Inflammatory macrophage treated with lipopolysaccharide for 1 hour (primary cell): ENCODE results near the gene HIKESHI.

Source experiments
- DNase-seq, 2 donors: peaks; one replicate each; pipeline ENCODE4 v3.0.0-alpha.2; 2020 to 2022

HIKESHI gene

DNA sequence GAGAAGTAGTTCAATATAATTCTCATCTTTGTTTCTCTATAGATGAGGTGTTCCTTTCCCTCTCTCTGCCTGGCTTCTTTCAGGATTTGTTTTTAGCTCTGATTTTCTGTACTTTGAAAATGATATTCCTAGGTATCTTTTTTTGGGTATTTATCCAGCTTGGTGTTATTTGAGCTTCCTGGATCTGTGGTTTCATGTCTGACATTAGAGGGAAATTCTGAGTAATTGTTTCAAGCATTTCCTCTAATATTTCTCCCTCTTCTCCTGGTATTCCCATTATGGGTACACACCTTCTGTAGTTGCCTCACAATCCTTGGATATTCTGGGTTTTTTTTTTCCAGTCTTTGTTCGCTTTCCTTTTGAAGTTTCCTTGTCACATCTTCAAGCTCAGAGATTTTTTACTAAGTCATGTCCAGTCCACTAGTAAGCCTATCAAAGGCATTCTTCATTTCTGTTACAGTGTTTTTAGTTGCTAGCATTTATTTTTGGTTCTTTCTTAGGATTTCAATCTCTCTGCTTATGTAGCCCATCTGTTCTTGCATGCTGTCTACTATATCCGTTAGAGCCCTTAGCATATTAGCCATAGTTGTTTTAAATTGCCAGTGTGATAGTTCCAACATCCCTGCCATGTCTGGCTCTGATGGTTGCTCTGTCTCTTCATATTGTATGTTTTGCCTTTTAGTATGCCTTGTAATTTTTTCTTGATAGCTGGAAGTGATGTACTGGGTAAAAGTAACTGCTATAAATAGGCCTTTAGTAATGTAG lies 78.4 kb downstream of the HIKESHI start:
- DNase-seq, result no peak

DNA sequence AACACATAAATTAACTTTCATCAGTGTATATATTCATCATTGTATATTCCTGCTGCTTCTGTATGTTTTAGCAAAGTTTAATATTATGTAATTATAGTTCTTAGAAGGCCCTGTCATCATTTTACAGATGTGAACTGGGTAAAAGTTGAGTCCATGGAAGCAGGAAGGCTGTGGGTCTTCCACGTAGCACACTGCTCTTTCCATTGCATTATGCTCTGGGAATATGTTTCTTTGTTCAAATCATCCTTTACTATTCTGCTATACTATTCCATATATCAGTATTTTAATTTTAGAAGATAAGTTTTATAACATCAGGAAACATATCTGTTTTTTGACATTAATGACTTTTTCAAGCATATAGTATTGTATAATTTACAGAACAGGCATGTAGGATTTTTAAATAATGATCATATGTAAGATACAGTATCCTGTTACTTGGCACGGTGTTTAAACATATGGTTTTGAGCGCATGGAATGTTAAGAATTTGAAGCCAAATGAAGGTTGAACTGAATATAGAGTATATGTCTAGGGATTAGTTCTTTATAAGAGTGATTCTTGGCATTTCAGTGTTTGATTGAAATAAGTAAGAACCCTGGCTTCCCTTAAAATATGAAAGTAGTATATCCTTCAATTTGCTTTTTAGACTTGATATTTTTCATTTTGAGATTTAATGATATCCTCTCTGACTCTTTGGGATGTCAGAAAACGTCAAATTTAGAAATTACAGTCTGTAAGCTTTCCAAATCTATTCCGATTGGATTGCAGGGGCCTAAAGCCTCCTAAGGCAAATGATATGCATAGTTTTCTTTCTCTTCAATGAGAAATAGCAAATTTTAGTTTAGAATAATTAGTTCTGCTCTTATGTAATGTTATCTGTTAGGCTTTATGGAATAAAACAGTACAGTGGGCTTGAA lies 81.3 kb downstream of the HIKESHI start:
- DNase-seq, result no peak

DNA sequence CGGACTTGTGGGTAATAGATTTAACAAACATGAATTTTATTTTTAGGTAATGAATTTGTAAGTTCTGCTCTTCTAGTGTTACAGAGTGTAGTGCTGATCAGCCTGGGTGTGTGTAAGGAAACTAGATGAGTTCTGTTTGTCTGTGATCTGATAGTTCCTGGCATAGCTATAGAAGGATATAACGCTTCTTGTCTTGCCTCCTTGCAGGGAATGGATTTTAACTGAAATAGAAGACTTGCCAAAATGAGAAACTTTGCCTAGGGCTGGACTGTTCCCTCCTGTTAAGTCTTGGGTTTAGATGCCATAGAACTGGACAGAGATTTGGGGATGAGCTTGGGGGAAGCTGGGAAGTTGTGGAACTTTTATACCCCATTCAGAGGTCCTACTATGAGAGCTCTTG lies 84.2 kb downstream of the HIKESHI start:
- no peak for DNase-seq

DNA sequence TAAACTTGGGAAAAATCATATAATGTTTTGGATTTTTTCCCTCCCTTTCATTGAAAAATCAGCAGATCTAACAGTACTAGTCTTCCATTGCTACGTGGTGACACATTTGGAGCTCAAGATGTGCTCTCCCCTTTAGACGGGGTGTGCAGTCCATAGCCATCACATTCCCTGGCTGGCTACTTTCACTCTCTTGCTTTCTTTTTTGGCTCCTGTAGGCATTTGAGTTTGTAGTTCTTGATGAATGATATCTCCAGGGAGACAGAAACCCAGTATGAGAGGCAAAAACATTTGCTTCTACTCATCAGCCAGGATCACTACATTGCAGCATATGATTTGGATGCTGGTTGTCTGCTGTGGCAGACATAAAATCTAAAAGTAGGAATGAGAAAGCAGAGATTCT lies 84.7 kb downstream of the HIKESHI start:
- DNase-seq, result no peak

DNA sequence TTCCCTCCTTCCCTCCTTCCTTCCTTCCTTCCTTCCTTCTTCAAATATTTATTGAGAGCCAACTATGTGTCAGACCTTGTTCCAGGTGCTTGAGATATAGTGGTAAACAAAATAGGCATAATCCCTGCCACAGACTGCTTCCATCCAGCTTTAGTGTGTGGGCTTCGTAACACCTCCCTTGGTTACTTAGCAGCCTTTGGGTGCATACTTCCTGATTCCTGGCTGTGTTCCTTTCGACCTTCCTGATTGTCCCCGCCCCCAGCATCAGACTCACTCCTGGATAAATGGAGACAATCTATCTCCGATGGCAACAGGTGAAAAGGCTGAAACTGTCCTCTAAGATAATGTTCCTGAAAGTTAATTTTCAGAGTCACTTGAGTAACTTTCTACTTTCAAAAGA lies 86.2 kb downstream of the HIKESHI start:
- DNase-seq, result no peak

DNA sequence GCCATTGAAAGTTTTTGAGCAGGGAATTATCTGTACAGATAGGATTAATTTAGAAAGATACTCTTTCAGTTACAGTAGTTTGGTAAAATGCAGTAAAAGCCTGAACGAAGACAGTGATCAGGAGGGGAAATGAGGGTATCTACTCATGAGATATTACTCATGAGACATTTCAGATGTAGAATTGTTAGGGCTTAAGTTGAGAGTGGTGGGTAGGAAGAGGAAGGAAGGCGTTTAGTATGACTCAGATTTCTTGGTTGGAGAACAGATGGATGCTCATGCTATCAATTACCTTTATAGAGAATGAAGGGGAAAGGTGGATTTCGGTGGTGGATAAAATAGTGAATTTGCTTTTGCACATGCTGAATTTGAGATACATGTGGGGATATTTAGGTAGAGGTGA lies 88.4 kb downstream of the HIKESHI start:
- no peak for DNase-seq

DNA sequence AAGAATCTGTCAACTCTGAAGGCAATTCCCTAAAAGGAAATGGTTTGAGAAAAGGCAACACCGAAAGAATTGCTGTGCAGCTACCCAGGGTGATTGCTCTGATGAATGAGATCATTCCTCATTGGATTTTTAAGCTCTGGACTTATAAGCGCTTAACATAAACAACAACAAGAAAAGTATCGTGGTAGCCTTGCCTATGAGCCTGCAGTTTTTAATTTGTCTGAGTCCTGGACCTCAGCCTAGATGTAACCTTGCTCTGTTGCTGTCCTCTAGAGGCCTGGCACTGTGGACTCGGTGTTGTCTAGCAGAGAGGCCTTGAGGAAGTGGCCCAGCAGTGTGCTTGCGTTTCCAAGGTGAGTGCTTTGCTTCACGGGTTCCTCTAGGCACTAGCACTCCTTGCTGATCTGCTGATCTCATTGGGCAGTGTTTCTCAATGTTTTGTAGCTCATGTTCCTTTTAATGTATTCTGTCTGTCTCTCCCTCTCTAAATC lies 93.1 kb downstream of the HIKESHI start:
- no peak for DNase-seq
